HTERT RPE-1 (cell line): ENCODE results near the gene BMPR1A.
"Not testable (repeated sequence)": the region's sequence is repeated elsewhere in the genome, so short reads cannot be mapped to it uniquely, and the experiment has no call there.

Experiments
- in situ Hi-C: fragments of 300-500 bp; cut with MboI; formaldehyde crosslinking; loops from 4 replicates; pipeline ENCODE4 v1.14.3; 2020; ENCODE audit warnings: low sequenced_read_pairs

The BMPR1A gene

DNA sequence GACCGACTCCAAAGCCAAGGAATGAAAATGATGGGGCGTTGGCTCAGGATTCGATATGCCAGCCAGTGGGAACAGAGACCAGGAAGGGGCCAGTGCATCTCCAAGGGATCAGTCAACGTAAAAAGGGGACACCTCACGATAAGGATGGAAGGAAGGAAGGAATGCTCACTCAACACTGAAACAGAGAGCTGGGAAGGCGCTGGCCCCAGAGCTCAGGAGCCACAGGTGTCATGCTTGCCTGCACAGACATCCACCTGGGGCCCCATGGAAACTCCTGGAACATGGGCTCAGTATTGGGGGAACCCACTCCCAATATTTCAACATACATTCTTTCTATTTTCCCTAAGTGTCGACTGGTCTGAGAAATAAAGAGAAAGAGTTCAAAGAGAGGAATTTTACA lies 195.7 kb downstream of the BMPR1A start:
- in situ Hi-C loops: no loop called here

DNA sequence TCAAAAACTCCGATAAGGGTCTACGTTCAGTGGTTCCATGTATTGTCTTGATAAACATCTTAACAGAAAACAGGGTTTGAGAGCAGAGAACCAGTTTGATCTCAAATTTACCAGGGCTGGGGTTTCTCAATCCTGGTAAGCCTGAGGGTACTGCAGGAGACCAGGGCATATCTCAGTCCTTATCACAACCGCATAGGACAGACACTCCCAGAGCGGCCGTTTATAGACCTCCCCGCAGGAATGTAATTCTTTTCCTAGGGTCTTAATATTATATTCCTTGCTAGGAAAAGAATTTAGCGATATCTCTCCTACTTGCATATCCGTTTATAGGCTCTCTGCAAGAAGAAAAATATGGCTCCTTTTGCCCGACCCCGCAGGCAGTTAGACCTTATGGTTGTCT lies 196.3 kb downstream of the BMPR1A start:
- in situ Hi-C loops: not testable (repeated sequence)

DNA sequence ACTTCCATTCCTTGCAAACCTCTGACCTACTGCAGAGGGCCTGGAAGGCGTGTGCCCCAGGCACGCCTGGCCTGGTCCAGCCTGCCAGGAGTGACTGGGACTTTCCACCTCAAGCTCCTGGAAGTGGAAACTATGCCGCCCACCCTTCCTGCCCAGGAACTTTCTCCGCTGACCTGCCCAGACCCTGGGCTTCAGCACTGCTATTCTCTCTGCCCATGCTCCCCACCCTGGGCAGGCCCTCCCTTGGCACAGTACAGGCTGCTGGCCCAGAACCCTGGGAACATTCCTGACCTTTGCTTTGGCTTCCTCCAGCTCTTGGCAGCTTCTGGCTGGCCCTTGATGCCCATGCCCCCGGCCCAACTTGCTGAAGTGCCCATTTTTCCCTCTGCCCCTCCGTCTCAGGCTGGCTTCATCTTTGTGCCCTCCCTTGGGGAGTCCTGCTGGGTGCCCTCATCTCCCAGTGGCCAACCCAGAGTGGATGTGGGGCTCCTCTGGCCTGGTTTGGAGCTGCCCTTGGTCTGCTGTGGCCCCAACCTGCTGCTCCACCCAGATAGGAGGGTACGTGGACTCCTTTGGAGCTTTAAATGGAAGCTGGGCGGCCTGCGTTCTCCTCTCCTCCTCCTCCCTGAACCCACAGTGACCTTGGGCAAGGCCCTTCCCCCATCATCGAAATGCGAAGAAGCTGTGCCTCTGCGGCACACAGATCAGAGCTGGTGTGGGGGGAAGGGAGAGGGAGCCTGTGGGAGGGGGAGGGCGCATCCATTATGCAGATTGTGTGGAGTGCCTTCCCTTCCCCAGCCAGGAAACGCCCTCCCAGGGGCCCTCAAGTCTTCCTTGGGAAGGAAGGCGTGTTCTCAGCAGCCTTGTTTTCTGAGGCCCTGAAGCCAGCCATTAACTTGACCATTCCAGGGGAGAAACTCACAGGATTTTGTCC lies 197.6 kb downstream of the BMPR1A start:
- in situ Hi-C loops: no loop called here

DNA sequence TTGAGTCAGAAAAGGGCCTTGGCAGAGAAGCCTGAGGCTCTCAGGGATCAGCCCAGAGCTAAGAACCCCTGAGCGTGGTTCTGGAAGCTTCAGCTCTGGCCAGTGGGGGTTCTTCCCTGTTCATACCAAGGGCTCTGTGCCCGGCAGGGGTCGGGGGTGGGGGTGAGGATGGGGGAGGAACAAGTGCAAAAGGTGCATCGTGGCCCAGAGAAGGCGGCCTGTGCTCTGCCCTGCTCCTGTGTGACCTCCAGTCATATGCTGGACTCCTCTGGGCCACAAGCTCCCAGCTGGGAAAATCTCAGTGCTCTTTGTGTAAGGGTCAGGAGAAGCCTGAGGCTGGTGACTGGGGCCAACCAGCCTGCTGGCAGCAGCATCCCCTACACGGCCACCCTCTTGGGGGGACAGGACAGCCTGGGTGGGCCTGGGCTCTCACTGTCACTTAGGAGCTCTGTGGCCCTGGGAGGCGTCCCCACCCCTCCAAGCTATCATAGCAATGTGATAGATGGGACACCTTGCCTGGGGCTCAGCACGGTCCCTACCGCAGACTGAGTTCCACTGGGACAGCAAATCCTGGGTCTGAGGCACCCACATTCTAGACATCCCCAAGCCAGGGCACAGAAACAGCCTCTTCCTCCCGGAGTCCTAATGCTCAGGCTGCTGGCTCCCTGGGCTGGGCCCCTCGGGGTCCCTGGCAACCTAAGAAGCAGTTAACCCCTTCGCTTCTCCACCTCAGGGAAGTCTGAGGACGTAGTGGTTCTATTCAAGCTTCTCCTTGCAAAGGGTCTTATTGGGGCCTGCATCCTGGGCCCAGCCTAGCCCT lies 198.5 kb downstream of the BMPR1A start:
- in situ Hi-C loops: no loop called here

DNA sequence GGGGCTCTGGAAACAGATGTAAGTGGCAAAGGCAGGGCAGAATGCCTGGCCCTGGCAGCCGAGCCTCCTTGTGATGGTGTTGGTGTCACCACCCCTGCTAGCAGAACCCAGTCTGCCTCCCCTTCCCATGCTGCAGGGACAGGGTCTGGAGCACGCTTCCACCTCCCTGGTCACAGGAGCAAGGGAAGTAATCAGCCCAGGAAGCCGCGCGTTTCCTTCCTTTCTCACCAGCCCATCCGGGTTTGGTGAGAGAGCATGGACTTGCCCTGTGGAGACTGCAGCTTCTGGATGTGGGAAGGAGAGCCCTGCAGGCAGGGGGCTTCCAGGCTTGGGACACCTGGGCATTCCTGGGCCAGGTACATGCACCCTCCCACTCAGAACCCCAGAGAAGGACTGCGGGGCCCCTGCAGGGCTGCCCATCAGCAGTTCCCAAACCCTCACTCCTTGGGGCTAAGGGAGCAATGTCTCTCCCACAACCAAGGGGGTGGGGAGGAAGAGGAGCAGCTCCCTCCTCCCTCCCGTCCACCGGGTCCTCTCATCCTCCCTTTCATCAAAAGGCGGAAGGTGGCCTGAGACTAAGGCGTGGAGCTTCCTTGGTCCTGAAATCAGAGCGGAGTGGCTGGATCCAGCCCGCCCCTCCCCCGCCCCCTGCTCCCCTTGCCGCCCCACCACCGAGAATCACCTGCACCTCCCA lies 199.2 kb downstream of the BMPR1A start:
- in situ Hi-C loops: no loop called here

DNA sequence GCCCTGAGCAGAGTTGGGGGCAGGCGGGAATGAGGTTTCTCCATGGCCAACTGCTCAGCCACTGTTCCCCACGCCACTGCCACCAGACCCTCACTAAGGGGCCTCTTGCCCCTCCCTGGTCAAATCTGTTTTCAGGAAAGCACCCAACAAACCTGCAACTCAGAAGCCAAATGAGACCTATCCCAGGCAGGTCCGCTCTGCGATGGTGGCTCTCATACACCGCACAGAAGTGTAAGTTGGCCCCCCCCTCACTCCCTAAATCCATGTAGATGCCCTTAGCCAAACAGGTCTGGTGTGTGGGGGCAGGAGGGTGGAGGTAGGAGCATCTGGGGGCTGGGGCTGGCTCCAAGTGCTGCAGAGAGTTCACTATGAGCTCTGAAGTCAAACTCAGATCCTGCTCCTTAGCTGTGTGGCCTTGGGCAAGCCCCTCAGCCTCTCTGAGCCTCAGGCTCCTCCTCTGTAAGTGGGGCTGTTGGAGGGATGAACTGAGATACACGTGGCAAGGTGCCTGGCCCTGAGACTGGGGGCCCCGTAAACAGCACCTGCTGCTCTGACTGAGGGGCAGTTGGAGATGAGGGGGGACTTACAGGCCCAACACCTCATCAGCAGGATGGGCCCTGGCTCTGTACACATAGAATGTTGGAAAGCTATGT lies 199.9 kb downstream of the BMPR1A start:
- in situ Hi-C loops: no loop called here

DNA sequence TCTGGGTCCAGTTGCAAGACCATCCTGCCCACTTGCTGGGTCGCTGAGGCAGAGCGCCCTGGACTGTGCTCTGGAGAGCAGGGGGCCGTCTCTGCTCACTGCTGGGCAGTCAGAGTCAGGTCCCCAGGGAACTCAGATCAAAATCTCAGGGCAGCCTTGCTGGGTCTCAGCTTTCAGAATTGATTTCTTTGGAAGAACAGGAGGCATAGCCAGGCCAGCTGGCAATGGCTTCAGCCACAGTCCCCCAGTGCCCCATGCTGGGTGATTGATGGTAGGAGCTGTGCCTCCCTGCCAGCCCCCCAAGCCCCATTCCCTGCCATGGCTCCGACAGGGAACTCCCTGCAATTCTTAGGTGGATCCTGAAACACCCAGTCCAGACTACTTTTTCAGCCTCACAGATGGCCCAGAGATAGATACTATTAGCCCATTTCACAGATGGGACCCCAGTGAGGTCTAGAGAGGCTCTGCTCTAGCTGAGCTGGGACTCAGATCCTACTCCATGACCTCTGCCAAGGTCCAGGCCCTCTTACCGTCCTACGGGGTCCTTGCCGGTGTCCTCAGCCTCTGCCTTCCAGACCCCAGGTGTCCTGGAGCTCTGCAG lies 200.5 kb downstream of the BMPR1A start:
- in situ Hi-C loops: no loop called here

DNA sequence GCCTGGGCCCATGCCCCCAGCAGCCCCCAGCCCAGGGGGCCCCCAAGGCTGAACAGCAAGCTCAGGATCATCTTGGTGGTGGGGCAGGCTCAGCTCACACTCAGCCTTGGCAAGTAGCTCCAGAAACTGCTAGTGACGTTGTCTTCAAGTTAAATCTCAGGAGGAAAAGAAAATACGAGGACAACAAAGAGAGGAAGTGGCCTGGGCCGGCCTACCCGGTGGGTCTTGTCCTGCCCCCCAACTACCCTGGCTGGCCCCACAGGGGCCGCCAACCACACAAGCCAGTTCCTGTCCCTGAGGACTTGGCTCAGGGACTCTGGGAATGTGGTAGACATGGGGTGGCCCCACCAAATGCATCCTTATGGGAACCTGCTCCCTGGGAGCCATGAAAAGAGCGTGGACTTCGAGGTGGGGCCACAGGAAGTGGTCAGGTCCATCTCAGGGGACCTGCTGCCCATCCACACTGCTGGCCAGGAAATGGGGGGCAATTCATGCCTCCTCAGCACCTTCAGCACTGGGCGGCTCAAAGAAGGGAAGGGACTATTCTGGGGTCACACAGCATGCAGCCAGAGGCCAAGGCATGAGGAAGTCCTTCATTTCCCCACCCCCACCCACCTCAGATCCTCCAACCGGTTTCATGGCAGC lies 201.2 kb downstream of the BMPR1A start, which contains the start of gene MMRN2:
MMRN2 (minus strand) TSS at position 145 of the 645 bp plus-strand sequence; CDS start at position 71, 74 bp downstream.
- in situ Hi-C loops: no loop called here

DNA sequence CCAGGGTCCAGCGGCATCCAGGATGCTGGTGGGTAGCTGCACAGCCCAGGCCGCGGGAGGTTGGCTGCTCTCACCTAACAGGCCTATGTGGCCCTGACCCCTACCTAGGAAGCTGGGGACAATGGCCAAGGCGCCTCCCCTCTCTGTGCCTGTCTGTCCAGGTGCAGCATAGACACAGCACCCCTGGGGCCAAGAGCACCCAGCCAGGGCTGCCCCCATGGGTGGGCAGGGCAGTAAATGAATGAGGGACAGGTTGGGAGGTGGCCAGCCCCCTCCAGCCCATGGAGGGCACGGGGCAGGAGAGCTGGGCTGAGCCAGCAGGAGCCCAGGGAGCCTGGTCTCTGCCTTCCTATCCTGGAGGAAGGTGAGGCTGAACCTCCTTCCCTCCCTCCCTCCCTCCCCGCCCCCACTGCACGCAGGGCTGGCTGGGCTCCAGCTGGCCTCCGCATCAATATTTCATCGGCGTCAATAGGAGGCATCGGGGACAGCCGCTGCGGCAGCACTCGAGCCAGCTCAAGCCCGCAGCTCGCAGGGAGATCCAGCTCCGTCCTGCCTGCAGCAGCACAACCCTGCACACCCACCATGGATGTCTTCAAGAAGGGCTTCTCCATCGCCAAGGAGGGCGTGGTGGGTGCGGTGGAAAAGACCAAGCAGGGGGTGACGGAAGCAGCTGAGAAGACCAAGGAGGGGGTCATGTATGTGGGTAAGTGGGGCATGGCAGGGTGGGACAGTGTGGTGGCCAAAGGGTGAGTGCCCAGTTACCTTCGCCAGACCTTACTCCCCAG lies 201.9 kb downstream of the BMPR1A start, which contains the start of gene SNCG:
SNCG (plus strand) TSS at position 484 of the 785 bp plus-strand sequence; CDS start at position 583, 99 bp downstream.
- in situ Hi-C loops: no loop called here

DNA sequence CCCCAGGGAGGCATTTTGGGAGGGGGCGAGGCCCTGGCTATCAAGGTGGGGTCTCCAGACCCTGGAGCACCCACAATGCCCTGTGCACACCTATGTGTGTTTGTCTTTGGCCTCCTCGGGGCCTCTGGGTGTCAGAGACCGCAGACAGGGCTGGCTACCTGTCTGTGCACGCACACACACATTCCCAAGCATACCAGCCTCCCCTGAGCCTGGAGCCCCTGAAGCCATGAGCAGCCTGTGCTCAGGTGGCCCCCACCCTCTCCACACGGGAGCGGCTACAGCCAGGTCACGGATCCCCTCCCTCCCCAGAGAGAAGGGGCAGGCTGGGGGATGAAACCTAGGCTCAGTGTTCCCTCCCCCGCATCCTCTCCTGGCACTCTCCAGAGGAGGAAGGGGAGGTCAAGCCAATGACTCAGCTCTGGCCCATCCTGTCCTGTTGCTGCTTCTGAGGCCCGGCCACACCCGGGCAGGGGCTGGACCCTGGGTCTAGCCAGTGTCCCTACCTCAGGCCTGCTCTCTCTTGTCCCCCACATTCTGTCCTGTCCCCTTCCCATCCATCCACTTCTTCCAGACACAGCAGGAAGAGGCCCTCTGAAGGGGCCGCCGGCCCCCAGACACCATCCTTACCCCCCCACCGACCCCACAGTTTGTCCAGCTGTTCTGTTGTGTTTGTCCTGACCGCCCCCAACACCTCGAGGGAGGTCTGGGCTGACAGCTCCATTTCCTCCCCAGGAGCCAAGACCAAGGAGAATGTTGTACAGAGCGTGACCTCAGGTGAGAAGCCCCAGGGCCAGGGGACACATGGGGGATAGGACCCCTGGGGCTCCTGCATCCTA lies 202.7 kb downstream of the BMPR1A start:
- in situ Hi-C loops: no loop called here

DNA sequence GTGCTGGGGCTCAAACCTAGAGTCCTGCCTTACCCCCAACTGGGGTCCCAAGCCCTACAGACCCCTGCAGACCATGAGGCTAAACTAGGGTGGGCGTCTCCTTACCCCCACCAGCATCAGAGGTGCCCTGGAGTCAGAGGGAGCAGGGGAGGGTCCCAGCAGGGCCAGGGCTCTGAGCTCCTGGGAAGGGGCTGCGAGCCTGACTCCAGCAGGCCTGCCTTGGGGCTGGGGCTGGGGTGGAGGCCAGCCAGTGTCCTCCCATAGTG lies 203.3 kb downstream of the BMPR1A start:
- in situ Hi-C loops: no loop called here

DNA sequence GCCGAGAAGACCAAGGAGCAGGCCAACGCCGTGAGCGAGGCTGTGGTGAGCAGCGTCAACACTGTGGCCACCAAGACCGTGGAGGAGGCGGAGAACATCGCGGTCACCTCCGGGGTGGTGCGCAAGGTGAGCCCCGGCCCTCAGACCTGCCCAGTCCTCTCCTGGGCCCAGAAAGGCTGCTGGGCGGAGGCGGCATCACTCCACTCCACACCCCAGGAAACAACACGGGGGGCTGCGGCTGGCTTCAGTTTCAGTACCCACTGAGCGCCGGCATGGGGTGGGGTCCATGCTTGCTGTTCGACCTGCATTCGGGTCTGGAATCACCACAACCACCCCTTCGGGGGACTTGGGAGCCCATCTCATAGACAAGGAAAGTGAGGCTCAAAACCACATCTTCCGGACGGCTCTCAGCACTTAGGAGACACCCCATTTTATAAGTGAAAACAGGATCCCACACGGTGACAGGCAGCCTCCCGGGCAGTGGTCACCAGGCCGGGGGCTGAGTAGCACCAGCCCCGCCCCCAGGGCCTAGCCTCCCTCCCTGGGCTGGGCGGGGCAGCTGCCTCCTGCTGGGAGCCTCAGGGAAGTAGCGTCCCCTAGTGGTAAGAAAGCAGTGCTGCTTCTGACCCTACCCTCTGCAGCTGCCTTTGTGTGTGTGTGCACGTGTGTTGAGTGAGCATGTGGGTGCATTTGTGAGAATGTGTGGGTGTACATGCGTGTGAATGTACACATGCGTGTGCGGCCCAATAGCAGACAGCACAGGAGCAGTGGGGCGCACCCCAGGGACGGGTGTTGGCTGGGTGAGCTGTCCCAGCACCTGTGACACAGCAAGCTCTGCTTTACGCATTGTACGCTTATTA lies 203.8 kb downstream of the BMPR1A start:
- in situ Hi-C loops: no loop called here

DNA sequence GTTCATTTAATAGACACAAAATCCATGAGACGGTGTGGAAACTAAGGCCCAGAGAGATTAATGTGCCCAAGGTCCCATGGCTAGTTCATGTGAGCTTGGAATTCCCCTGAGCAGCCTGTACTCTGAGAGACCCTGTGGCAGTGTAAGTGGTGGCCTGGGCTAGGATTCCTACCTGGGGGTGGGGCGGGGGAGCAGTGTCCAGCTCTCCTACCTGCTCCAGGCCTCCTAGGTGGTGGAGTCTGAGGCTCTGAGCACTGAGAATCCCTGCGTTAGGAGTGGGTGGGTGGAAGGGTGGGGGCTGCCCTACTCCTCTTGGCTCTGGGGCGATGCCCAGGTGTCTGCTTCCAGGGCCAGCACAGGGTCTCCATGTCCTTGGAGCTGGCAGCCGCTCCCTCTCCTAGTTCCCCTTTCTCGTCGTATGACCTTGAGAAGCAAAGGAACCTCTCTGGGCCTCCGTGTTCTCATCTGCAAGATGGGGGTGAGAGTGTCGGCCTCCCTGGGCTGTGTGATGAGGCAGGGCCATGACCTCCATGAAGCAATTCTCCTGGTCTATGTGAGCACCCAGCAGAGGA lies 204.5 kb downstream of the BMPR1A start:
- in situ Hi-C loops: no loop called here

DNA sequence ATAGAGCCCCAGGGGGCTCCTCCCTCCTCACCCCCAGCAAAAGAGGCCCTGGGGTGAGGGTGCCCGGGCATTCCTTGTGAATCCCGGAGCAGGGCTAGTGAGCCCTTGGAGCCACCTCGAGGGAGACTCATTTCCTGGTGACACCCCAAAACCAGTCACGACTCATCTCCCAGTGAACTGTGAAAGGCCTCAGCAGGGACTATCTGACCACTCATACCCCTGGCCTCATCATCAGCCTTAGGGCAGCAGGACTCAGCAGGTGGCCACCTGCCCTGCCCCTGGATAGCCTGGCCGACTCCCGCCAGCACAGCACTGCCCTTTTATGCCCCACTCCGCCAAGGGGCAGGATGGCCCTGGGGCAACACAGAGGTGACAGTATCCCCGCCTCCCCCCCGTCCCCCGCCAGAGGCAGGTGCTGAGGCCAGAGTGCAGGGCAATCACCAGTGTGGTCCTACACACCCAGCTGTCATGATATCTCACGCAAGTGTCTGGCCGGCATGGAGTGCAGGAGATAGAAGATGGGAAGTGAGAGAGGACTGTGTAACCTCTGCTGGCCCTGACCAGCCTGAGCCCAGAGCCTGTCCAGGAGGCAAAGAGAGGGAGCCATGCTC lies 205.2 kb downstream of the BMPR1A start:
- in situ Hi-C loops: no loop called here

DNA sequence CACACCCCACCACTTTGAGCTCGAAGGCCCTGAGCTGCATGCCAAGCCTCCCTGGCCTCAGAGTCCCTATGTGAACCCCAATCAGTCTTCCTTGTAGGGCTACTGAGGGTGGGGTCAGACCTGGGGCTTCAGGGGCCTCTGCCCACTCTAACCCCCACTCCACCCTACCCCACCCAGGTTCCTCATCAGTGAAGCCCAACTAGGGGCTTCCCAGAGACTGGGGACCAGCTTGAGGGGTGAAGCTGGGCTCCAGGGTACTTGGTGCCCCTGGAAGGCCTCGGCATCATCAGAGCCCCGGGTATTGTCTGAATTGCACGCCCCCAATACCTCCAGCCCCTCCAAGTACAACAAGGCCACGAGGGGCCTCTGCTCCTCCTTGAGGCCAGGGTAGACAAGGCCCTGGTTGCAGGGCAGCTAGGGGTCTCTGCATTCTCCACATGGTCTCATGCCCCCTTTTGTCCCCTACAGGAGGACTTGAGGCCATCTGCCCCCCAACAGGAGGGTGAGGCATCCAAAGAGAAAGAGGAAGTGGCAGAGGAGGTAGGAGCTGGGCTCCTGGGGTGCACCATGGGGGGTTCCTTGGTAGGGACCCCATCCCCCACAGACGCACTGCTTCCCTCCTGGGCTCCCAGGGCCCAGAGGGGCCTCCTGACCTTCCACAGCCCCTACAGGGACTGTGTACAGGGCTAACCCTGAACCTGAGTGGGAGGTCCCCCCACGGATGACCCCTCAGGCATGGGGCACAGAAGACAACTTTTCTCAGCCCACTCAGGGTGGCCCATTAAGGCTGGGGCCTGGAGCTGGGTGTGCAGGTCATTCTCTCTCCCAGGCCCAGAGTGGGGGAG lies 205.9 kb downstream of the BMPR1A start:
- in situ Hi-C loops: no loop called here

DNA sequence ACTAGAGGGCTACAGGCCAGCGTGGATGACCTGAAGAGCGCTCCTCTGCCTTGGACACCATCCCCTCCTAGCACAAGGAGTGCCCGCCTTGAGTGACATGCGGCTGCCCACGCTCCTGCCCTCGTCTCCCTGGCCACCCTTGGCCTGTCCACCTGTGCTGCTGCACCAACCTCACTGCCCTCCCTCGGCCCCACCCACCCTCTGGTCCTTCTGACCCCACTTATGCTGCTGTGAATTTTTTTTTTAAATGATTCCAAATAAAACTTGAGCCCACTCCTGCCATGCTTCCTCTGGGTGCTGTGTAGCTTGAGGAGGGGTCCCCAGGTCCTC lies 206.5 kb downstream of the BMPR1A start:
- in situ Hi-C loops: no loop called here
